HG03520 (cell line): ENCODE data around the gene CYGB.
A peak's percentile ranks its signal among the peaks of the same experiment; 100 is the strongest.

Experiments
- ATAC-seq: cut with Tn5 transposase; IDR thresholded peaks from one replicate; pipeline ENCODE4 v1.9.1; 2021; ENCODE audit warnings: mild to moderate bottlenecking, moderate library complexity; ENCODE audit not compliant: unreplicated experiment

The CYGB gene

DNA sequence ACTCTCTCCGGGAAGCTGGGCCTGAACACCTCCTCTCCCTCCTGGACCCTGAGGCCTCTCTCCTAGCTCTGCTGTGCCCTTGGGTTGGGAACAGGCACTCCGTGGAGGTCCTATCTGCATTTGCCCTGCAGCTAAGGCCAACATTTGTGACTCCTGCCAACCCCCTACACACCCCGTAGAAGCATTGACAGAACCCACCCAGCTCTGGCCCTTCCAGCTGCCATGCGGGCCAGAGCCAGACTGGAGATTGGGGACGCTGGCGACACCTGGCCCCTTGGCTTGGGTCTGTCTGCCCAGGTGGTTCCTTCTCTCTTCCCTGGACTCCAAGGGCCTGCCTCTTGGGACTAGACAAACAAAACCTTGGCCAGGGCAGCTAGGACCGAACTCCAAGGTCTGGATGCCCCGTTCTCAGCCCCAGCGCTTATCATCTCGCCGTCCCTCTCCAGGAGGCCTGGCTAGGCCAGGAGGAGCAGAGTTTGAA lies 35.6 kb downstream of the CYGB start:
- no peak for ATAC-seq

DNA sequence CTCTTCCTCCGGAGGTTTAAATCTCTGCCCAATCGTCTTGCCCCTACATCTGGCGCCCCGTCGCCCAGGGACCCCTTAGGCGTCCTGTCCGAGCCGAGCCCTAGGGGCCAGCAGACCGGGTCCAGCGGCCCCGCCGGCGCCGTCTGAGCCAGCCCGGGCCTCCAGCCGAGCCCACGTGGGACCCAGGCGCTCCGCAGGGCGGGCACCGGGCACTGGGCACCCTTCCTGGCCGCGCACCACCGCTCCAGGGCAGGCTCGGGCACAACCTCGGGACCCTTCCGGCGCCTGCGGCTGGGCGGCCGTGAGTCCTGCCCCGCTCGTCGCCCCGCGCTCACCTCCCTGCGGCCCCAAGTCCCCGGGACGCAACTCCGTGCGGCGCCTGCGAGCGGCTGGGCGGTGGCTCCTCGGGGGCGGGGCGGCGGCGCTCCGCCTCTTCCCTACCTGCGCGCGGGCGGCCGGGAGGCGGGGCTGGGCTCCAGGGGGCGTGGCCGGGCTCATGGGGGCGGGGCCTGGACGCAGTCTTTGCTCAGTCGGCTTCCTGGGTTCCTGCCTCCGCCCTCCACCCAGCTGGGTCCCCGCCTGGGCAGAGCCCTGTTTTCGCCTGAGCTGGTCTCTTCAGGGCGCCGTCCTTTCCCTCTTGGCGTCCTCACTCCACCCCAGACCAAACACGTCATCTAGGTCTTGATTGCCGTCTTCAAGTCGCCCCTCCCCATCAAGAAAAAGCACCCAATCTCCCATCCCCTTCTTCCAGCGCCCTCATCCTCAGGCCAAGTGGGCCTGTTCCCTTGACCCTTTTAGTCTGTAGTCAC lies 36.3 kb downstream of the CYGB start, which contains the start of gene RHBDF2:
TSS of gene RHBDF2 (minus strand) at position 406 of the 809 bp plus-strand sequence. CDS start 19,899 bp downstream, outside the sequence.
- ATAC-seq, result peak; percentile 59

DNA sequence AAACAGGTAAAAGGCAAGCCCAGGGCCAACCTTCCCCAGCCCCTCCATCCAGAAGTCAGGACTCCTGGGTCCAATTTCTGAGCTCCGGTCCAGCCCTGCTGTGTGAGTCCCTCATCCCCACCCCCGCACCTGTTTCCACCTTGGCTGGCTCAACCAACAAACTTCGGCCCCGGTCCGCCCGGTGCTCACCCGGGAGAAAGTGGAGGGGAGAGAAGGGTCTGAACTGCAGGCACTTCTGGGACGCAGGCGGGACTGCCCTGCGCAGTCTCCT lies 36.8 kb downstream of the CYGB start:
- peak; percentile 13 for ATAC-seq

DNA sequence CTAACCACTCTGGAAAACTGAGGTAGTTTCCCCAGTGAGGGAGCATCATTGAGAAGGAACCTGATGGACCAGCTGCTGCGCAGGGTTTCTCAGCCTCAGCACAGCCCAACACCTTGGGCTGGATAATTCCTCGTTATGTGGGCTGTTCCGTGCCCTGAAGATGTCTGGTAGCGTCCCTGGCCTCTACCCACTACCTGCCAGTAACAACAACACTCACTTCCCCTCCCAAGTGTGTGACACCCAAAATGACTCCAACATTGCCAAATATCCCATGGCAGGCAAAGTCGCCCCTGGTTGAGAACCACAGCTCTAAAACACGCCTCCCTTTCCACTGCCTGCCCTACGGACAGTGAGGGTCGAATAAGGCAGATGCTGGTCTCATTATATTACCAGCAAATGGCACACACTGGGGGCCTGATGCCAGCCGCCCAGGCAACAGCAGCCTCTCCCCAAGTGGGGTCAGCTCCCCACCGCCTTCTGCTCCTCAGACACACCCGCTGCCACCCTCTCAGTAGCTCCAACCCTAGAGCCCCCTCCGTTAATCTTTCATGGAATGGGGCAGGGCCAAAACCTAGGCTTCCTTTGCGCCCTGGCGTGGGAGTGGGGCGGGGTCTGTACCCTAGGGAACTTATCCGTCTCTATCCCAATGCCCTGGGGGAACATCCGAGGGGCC lies 37.3 kb downstream of the CYGB start:
- no peak for ATAC-seq

DNA sequence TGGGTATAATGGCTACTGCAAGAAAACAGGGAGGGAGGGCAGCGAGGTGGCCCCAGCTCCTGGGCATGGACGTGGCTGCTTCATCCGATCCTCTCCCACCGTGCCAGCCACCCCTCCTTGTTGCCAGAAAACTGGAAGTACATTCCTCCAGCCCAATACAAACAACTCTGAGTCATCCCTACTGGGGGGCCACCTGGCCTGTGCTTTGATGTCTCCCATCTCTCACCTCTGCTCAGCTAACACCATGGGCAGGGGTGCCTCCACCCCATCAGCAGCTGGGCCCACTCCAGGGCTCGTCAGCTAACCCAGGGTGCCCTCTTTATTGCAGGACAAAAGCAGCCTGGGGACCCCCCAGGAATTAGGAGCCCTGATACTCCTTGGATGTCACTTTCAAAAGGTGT lies 38.2 kb downstream of the CYGB start:
- ATAC-seq, result no peak

DNA sequence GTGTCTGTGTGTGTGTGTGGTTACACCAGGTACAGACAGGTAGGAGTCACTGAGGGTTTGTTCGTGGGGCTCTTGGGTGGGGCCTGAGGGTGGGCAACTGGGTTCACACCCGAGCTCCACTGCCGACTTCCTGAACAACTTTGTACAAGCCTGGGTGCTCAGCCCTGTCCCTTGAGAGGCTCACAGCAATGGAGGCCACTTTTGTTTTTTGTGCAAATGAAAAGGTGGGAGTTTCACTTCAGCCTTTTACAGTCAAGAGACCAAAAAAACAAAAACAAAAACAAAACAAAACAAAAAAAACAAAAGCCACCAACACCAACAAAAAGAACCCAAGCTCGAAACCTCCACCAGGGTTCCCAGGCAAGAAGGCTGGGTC lies 38.6 kb downstream of the CYGB start:
- no peak for ATAC-seq

DNA sequence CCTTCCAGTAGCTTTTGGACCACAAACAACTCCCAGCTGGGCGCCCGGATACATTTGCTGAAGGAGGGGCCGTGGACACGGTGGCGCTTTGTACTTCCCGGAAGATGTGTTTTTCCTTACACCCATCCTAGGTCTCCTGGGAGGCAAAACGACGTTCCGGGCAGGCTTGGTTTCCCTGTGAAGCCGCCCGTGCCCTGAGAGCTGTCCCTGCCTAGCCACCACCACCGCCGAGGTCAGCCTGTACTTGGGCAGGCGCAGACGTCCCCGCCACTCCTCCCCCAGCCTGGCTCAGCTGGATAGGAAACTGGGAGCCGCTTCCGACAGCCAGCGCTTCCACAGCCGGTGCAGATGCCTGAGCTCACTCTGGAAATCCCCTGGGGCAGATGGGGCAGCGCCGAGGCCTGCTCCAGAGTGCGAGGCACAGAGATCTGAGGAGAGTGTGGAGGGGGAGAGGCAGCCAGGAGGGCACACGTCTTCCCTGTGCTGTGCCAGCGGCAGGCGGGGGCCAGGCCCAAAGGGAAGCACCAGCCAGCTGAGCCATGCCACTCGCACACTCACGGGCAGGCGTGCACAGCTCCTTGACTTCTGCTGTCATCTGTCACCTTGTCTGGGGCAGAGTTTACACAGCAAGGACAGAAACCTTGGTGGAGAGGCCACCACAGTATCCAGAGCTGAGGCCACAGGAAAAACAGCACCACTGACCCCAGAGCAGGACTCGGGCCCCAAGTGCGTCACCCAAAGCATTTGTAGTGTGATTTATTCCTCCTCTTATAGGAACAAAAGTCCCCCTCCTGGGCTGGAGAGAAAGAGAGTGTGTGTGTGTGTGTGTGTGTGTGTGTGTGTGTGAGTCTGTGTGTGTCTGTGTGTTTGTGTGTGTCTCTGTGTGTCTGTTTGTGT lies 39.3 kb downstream of the CYGB start:
- no peak for ATAC-seq

DNA sequence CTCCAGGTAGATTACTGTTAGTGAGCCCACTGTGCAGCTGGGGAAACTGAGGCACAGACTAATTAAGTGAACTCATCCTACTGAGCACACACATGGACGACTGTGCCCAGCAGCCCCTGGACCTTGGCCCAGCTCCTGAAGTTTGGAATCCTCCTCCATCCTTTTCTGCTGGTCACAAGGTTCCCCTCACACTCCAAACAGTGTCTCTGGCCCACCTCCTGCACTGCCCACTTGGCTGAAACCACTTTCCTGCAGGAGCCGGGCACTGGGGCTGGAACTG lies 39.9 kb downstream of the CYGB start:
- ATAC-seq, result no peak

DNA sequence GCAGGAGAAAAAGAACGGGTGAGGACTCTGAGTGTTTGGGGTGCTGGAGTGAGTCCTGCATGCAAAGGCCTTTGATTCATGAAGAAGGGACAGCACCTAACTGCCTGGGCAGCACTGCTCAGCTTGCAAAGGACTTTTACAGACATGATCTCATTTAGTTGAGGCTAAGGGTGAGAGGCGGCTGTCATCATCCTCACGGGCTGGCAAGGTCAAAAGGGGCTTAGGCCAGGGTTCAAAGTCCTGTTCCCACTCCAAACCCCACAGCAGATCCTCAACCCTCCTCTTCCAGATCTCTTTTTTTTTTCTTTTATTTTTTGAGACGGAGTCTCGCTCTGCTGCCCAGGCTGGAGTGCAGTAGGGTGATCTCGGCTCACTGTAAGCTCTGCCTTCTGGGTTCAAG lies 41.0 kb downstream of the CYGB start:
- ATAC-seq, result no peak

DNA sequence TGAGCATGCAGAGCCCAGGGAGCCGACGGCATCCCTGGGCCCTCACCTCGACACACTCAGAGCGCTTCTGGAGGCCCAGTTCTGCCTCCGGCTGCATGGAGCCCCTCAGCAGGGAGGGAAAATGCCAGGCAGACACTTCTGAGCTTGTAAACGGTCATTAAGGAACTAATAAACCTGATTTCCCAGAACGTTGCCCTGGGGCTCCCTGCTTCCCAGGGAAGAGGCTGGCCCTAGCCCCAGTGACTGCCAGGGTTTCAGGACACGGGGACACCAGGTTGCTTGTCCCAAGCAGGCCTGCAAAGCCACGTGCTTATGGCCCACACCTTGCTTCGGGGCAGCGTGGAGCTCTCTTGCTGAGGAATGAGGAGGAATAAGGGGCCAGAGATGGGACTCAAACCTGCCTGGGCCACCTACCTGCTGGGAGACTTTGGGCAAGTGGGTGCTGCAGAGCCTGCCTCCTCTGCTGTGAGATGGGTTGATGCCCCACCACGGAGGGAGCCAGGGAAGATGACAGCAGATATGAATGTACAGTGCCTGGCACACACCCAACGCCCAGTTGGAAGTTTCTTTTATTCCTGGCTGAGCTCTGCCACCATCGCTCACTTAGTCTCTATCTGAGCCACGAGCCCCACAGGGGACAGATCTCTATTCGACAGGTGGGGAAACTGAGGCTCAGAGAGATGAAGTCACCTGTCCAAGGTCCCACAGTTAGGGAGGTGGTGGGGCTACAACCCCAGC lies 41.7 kb downstream of the CYGB start:
- no peak for ATAC-seq

DNA sequence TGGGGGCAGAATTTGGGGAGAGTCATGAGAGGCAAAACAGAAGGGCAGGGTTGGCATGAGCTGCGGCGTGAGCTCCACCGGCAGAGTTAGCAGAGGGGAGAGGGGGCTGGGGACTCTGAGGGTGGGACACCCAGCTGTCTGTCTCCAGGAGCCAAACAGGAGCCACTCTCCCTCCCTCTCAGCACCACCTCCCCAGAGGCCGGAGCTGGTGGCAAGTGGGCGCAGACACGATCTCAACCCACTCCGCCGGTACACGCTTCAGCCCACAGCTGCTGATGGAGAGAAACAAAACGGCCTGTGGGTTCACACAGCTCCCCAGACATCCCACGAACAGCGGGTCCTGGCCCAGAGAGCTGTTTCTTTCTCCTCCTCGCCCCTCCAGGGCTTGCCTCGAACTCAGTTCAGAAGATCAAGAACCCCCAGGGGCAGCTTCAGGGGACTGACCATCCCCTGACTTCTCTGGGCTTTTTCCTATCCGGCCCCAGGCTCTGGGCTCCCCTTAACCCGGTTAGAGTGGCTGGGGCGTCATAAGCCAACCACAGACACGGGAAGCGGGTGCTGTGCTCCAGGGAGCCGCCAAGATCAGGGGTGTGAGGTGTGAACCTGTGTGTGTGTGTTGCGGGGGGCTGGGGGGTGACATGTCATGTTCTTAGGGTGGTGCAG lies 43.9 kb downstream of the CYGB start:
- no peak for ATAC-seq

DNA sequence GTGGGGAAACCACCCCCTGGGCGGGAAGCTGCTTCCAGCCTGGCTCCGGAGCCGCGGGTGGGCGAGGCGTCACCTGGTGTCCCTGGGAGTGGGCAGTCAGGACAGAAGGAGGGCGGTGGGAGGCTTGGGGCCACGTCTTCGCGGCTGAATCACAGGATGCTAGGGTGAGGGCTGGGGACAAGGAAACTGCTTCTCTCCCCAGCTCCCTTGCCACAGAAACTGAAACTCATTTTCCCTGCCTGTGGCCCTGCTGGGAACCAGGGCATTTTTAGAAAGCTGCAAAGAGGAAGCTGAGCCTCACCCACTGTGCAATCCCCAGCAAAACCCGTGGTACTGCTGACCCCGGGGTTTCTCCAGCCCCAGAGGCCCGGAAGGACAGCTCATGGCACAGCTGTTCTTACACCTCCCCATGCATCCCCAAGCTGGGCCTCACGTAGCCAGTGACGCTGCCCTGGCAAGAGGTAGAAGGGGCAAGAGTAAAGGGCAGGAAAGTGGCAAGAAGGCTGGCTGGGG lies 44.5 kb downstream of the CYGB start:
- peak; percentile 36 for ATAC-seq

DNA sequence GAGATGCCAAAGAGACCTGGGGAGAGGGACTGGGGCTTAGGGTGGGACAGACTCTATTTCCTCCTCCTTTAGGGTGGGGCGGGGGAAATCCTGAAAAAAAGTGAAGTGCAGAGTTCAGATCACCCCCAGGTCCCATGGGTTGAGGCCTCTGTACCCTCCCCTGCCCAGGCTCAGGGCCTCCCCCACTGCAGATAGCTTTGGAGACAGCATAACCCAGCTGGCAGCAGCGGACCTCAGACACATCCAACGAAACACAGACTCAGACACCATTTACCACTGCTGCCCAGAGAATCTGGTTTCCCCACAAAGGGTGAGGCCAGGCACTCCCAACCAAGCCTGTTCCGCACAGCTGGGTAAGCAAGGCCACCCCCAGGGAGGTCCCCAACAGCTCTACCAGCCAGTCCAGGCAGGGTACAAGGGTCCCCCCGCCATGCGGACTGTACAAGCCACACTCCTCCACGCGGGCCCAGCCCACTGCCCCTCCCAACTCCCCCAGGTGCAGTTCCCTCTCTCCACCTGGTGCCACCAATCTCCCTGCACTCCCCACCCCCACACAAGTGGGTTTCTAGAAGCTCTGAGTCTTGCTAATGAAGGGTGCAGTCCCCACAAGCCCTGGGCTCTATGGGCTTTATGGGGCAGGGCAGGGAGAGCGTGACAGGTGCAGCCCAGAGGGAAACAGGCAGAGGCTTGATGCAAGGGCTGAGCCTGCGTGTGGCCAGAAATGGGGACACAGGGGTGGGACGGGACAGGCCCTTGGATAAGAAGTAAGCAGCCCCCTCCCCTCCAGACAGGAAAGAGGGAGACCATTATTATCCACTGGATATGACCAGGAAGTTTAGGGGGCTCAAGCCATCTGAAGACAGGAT lies 45.2 kb downstream of the CYGB start:
- ATAC-seq, result peak; percentile 27

DNA sequence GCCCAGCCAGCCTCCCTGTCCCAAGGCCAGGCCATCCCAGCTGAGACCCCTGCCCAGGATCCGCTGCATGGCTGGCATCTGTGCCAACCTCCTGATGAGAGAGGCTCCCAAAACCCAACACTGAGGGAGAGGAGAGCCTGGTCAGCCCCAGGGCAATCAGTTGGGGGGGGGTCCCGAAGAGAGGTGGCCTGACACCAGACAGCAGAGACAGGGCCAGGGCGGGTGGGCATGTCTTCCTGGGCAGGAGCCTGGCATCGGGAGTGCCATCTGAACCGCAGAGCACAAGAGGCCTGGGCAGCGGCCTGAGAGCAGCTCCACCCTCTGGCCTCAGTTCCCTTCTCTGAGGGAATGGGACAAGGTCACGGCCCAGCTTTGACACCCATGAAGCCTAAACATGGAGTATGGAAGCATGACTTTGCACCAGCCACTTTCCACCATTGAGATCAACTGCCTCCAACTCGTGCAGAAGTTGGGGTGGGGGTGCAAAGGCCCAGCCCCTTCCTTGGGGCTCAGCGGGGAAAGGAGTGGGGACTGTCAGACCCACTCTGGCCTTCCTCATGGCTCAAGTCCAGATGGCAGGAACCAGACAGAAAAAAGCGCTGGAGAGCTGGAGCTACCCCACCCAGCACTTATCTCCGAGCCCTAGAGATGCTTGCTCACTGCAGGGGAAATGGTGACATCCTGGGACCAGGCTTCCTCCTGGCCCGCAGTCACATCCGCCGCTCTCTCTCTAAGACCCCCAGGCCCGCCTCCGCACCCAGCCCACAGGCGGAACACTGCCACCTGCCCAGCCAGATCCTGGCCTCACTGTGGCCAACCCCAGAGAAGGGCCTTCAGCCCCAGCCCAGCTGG lies 46.0 kb downstream of the CYGB start:
- no peak for ATAC-seq

DNA sequence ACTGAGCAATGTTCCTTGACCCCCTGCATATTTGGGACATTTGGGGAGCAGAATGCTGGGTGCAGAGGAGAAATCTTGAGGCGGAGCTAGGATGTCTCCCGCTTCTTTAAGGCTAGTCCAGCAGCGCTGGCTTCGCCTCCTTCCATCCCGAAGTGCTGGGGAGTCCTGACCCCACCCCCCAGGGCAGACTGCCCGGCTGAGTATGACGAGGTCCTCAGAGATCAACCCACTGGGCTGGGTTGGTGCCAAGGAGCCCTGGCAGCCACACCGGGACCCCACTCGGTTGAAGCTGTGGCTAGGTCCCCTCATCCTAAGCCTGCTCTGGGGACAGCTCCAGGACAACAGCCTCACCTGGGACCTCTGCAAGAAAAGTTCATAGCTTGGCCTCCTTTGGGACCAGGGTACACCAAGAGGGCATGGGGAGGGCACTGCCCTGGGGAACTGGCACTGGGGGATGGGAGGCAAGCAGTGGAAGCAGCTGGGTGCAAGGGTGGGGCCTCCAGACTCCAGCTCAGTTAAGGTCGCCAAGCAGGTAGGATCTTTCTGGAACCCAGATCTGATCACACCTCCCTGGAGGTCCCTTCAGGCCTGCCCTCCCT lies 47.3 kb downstream of the CYGB start:
- no peak for ATAC-seq

DNA sequence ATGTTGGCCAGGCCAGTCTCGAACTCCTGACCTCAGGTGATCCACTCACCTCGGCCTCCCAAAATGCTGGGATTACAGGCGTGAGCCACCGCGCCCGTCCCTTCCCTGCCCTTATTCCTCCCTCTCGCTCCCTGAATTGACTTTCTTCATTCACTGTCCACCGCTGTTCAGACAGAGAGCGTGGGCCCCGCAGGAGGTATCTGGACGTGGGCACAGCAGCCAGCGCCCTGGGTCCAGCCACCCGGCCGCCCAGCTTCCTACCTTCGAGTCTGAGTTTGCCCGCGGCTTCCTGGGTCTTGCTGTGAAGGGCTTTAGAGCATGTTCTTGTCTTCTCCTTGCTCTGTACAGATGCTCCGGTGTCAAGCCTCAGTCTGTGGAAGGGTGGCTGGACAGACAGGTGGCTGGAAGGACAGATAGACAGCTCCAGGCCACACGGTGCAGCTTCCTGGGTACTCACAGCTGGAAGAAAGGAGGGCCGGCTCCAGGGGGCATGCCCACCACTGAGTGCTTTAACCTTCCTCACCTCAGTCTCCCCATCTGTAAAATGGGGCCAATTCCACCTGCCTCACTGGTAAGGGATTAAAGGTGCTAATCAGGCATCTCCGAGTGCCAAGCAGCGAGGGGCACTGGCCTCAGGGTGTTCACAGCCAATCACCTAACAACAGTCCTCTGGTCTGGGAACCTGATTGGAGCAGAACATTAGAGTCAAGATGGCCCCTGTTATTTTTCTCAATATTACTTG lies 49.9 kb downstream of the CYGB start:
- ATAC-seq, result no peak

DNA sequence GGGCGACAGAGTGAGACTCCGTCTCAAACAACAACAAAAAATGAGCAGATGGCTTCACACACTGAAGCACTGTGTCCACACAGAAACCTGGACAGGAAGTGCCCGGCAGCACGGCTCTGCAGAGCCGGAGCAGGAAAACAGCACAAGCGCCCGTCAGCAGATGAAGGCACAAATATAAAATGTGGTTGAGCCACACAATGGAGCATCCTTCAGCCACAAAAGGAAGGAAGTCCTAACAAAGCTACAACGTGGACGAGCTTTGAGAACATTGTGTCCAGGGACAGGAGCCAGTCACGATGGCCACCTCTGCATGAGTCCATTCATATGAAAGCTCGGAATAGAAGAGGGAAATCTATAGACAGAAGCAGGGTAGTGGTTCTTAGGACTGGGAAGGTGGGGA lies 51.9 kb downstream of the CYGB start:
- no peak for ATAC-seq
